GM12892 (cell line): ENCODE results near the gene CDIPT.
A peak's percentile ranks its signal among the peaks of the same experiment; 100 is the strongest.

Source experiments
- DNase-seq: peaks from one replicate; pipeline ENCODE4 v3.0.0; 2011; ENCODE audit not compliant: insufficient read length
- FAIRE-seq: peaks from 2 replicates; lab custom pipeline; 2011; peaks lifted over from hg19 to GRCh38; lab: Jason Lieb, UNC
- POLR2A ChIP-seq: IDR thresholded peaks from 2 replicates; pipeline ENCODE4 v1.6.1; 2011; ENCODE audit warnings: low read depth, low read length, control low read depth
- POLR2AphosphoS5 ChIP-seq: IDR thresholded peaks from 2 replicates; pipeline ENCODE4 v1.6.1; 2011; ENCODE audit warnings: low read depth, low read length, control low read depth
- TAF1 ChIP-seq: IDR thresholded peaks from 2 replicates; pipeline ENCODE4 v1.6.1; 2011; ENCODE audit warnings: low read depth, mild to moderate bottlenecking, control low read depth, low read length, borderline replicate concordance

Gene CDIPT

GRCh38 chr16:29848420-29849297 is 14.4 kb downstream of the CDIPT start:
- peak; percentile 78 for DNase-seq
- FAIRE-seq: peak; percentile 5

GRCh38 chr16:29845656-29846055 is 17.4 kb downstream of the CDIPT start:
- FAIRE-seq: no peak
- no peak for DNase-seq
- no peak for TF ChIP-seq POLR2A
- TF ChIP-seq POLR2AphosphoS5: no peak
- no peak for TF ChIP-seq TAF1

More at GRCh38 chr16:29848420-29849297, 14.4 kb downstream of the CDIPT start:
- TF ChIP-seq POLR2A: no peak
- no peak for TF ChIP-seq POLR2AphosphoS5
- TF ChIP-seq TAF1: no peak

DNA sequence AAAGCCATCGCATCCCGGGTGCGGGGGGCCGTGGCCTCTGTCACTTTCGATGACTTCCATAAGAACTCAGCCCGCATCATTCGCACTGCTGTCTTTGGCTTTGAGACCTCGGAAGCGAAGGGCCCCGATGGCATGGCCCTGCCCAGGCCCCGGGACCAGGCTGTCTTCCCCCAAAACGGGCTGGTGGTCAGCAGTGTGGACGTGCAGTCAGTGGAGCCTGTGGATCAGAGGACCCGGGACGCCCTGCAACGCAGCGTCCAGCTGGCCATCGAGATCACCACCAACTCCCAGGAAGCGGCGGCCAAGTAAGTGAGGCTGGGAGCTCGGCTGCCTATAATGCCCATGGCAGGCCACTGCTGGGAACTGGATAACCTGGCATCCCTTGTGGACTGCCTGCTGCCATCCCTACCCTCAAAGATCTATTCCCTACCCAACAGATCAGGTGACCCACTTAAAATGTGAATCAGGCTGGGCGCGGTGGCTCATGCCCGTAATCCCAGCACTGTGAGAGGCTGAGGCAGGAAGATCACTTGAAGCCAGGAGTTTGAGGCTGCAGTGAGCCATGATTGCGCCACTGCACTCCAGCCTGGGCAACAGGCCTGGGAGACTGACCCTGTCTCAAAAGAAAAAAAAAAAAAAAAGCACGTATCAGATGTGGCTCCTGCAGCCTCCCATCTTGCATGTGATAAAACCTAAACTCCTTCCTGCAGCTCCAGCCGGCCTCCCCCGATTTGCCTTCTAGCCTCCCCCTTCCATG is 18.3 kb downstream of the CDIPT start:
- no peak for TF ChIP-seq POLR2AphosphoS5
- no peak for FAIRE-seq
- DNase-seq: no peak

DNA sequence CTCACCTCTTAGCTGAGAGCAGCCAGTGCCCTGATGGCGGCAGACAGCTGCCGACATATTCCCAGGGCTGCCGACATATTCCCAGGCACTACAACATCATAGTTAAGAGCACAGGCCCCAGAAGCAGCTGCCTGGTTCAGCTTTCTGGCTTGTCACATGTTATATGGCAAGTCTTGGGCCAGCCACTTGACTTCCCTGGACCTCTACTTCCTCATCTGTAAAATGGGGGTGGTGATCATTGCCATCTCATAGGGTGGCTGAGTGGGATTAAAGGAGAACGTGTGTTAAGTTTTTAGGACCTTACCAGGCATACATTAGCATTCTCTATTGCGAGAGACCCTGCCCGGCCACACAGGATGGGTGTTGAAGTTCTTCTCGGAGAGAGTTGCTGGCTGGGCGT is 19.1 kb downstream of the CDIPT start:
- no peak for DNase-seq
- no peak for FAIRE-seq
- TF ChIP-seq TAF1: no peak
- TF ChIP-seq POLR2A: no peak
- no peak for TF ChIP-seq POLR2AphosphoS5

DNA sequence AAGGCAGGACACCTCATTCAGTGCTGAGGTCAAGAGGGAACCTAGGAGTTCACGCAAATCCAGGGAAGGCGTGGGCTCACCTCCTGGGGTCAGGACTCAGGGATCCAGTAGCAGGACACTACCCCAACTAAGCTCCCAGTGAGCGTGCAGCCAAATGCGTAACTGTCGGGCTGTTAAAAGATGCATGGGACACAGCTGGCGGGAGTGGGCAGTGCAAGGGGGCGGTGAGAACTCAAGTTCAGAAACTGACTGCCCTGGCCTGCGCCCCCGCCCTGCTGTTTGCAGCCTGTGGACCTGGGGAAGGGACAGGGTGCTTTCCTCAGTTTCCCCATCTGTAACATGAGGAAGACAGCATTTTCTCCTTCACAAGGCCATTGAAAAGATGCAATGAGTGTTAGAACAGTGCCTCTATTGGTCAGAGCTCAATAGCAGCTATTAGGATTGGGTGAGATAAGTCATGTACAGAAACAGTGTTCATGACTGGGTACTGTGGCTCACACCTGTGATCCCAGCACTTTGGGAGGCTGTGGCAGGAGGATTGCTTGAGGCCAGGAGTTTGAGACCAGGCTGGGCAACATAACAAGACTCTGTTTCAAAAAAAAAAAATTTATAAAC is 20.2 kb downstream of the CDIPT start:
- FAIRE-seq (no peak), DNase-seq (no peak)
- no peak for TF ChIP-seq TAF1

GRCh38 chr16:29841631-29842030 is 21.4 kb downstream of the CDIPT start:
- FAIRE-seq (no peak), DNase-seq (no peak)
- TF ChIP-seq POLR2A (no peak), POLR2AphosphoS5 (no peak), TAF1 (no peak)

- TF ChIP-seq POLR2AphosphoS5 (no peak), POLR2A (no peak), TAF1 (no peak)
- no peak for FAIRE-seq
- no peak for DNase-seq
Measured at GRCh38 chr16:29840240-29840639, 22.8 kb downstream of the CDIPT start.

DNA sequence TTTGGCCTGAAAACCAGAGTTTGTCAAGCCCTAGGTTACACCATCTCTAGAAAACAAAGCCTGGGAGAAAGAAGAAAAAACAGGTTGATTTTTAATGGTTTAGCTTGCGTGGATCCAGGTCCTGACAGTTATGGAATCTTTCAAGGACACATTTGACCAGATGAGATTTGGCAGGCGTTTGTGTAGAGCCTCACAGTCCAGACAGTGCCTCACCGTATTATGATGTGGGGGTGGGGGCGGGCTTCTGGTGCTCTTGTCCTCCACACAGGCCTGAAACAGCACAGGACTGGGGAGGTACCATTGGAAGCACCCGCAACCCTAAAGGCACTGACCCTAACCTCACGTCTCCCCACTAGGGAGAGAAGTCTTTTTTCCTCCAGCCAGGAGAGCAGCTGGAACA is 23.2 kb downstream of the CDIPT start:
- TF ChIP-seq TAF1 (no peak), POLR2A (no peak), POLR2AphosphoS5 (no peak)
- DNase-seq (no peak), FAIRE-seq (no peak)

GRCh38 chr16:29837841-29838240 is 25.2 kb downstream of the CDIPT start:
- no peak for DNase-seq
- FAIRE-seq: no peak
- TF ChIP-seq POLR2A: no peak
- no peak for TF ChIP-seq TAF1
- no peak for TF ChIP-seq POLR2AphosphoS5

DNA sequence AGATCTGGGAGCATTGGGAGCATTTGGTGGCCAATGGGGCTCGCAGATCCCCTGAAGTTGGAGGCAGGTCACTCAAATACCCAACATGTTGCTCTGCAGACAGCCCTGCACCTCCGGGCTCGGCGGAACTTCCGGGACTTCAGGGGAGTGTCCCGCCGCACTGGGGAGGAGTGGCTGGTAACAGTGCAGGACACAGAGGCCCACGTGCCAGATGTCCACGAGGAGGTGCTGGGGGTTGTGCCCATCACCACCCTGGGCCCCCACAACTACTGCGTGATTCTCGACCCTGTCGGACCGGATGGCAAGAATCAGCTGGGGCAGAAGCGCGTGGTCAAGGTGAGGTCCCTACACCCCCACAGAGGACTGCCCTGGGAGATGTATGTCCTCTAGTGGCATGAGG is 26.4 kb downstream of the CDIPT start:
- TF ChIP-seq POLR2AphosphoS5 (no peak), TAF1 (no peak), POLR2A (no peak)
- no peak for FAIRE-seq
- DNase-seq: no peak

GRCh38 chr16:29835926-29836325 is 27.1 kb downstream of the CDIPT start:
- FAIRE-seq (no peak), DNase-seq (no peak)
- TF ChIP-seq POLR2AphosphoS5 (no peak), POLR2A (no peak), TAF1 (no peak)
